Suppressor macrophage (primary cell): ENCODE measurements around the gene GRHL1.
A peak's percentile ranks its signal among the peaks of the same experiment; 100 is the strongest.
"Not testable (repeated sequence)": the region's sequence is repeated elsewhere in the genome, so short reads cannot be mapped to it uniquely, and the experiment has no call there.

Experiments used
- DNase-seq, 4 experiments: peaks; one replicate each; pipeline ENCODE4 v3.0.0-alpha.2; 2020 to 2022
- total RNA-seq, 17 experiments: gene quantifications; one replicate each; lab custom pipeline; 2026; ENCODE audit warnings: mixed read lengths in 6 of 17, inconsistent platforms in 3 of 17; lab: John Stamatoyannopoulos, UW

GRHL1 gene, protein sequence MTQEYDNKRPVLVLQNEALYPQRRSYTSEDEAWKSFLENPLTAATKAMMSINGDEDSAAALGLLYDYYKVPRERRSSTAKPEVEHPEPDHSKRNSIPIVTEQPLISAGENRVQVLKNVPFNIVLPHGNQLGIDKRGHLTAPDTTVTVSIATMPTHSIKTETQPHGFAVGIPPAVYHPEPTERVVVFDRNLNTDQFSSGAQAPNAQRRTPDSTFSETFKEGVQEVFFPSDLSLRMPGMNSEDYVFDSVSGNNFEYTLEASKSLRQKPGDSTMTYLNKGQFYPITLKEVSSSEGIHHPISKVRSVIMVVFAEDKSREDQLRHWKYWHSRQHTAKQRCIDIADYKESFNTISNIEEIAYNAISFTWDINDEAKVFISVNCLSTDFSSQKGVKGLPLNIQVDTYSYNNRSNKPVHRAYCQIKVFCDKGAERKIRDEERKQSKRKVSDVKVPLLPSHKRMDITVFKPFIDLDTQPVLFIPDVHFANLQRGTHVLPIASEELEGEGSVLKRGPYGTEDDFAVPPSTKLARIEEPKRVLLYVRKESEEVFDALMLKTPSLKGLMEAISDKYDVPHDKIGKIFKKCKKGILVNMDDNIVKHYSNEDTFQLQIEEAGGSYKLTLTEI
- total RNA-seq, result 0.54 to 5.7 (median 2.2) reads per million in 17 experiments

DNA sequence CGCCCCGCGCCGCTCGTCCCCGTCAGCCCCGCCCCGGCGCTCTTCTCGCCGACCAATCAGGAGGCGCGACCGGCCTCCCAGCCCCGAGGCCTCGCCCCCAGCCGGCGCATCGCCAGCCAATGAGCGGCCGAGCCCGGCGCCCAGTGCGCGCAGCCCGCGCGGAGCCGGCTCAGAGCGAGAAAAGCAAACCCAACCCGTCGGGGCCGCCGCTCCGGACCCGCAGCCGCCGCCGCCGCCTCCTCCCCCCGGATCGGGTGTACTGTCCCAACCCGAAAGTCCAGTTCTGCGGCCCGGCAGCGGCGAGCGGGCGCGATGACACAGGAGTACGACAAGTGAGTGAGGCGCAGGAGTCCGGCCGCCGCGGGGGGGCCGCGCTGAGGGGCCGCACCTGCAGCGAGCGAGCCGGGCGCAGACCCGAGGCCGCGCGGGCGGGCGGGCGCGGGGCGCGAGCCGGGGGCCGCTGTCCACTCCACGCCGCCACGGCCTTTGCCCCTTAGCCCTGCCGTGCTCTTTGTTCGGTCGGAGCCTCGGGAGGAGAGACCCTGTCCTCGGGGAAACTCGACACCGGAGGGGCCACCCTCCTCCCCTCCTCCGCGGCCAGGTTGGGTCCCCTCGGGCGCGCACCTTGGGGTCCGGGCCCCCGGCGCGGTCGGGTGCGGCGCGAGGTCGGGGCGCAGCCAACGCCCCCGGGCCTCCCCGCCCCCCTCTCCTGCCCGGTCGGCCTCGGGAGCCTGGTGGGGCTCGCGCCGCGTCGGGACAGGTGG, at the start of gene GRHL1:
TSS of gene GRHL1 (plus strand) at position 172 of the 764 bp plus-strand sequence. CDS start at position 313, 141 bp downstream.
- DNase-seq, result peak; percentile 95 to 98 (median 97)

DNA sequence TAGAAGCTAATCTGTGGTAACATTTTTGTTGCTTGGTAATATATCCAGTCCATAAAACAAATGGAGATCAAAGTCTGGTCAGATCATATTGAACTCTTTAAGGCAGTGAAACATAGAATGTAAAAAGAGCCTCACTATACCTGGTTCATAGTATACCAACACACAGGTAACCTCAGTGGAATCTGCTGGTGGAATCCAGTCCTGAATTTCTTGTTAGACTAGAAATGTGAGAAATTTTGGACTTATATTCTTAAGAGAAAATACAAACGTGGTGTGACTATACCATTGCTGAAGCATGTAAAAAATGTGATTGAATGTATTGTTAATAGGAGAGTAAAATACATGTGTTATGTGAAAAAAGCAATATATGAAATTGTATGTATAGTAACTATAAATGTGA, 46.1 kb upstream of the GRHL1 start:
- no peak for DNase-seq

DNA sequence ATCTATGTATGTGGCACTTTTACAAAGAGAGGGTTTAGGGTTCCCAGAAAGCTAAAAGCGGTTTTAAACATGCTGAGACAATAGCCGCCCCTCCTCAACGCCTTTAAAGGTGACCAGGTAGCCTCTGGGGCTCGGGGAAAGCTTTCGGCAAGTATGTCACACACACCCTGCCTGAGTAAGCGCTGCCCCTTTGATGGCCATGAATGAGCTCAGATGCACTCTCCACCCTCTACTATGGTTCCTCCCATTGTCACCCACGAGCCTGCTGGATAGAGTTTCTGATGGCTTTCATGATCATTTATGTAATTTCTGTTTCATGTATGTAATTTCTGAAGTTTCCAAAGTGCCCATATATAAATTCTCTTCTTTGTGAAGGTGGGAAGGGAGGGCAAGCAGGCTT, 44.1 kb upstream of the GRHL1 start:
- no peak for DNase-seq

DNA sequence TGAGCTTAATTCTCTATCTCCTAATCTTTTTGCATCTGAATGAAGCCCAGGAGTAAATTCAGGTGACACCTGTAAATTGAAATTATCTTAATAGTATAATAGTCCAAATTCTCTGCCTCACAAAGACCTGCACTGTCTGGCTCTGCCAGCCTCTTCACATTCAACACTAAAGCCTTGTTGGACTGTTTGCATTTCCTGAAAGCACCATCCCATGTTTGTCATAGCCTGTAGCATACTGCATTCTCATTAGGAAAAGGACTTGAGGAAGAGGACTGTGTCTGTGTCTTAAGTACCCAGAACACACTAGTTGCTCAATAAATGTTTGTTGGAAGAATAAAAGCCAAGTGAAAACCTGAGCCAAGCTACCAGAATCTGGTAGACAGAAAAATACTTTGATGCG, 42.9 kb upstream of the GRHL1 start:
- no peak for DNase-seq

DNA sequence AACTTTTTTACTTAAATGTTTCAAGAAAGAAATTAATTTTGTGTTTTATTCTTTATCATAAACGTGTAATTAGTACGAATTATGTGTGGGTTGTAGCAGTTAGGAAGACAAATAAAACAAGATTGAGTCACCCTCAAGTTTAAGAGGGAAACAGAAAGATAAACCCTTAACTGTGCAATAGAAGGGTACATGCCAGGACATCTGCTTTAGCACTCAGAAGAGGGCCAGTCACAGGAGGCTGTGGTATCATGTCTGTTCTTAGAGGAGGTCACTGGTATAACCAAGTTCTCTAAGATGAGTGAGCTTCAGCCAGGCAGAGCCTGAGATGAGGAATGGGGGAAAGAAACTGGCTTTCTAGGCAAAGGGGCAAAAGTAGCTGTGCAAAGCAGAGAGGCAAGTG, 42.4 kb upstream of the GRHL1 start:
- DNase-seq, result peak in 1 of 4 experiments; percentile 21

DNA sequence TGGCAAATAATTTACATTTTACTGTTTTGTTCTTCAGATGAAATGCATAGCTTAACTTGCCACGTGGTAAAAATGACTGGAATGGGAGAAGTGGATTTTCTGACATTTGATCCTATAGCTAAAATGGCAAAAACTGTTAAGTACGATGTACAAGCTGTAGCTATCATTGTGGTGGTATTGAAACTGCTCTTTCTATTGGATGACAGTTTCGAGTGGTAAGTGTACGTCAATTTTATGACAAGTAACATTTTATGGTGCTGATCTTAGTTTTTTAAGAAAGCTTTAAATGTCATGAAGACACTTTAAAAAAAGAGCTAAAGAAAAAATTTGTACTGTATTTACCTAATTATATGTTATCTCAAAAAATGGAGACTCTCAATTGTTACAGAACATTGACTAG, 40.8 kb upstream of the GRHL1 start:
- DNase-seq, result no peak

DNA sequence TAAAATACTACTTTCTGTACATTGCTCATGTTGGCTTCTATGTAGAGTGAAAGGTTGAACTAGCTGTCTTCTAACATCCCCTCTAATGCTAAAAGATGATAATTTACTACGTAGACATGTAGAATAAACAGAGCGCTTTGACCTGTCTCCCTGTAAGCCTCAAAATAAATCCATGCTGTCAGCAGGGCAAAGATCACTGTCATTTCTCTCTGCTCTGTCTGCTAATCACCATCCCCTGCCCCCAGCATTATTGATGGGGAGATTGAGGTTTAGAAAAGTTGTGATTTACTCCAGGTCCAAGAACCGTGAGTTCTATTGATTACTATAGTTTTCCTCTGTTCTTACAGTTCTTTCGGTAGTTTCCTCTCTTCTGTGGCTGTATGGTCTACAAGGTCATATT, 39.0 kb upstream of the GRHL1 start:
- no peak for DNase-seq

DNA sequence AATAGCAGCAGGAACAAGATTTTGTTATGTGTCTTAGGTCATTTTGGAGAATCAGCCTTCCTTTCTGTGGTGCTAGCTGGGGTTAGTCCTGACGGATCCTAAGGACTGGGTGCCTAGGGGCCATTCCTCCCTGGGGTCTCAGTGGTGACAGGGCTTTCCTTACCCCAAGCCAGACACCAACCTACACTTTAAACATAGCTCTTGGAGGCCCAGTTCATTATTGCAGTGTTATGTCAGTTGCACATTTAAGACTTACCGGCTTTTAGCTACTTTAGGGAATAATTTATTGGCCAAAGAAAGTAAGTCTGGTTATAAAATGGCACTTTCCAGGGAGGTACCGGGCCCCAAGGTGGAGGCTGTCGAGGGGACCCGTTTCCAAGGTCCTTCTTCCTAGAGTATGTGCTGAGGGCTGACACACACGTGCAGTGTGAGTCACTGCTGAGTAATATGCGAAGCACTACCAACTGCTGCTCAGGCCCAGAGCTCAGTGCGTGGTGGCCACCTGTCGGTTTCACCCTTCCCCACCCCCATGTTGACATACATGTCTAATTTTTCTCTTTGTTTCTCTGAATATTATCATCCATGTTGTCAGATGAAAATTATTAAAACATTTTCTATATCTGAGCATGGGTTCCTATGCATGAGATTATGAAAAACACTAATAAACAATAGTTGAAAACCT, 37.0 kb upstream of the GRHL1 start:
- peak in 2 of 4 experiments; percentile 7 to 18 for DNase-seq

DNA sequence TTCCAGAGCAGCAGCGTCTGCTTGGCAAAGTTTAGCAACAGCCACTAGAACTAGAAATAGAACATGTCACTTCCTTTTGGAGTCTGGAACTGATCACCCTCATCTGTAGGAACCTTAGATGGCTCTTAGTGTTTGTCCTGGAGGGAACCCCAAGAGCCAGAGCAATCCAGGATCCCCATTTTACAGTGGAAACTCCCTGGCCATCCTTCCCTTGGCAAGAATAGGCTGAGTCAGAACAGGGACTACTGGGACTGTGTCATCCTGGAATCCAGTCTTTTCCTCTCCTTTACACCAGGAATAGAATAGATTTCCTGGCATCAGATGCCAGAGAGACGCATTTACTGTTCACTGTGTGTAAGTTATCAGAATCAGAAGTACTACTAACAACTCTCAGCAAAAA, 33.2 kb upstream of the GRHL1 start:
- DNase-seq, result no peak

DNA sequence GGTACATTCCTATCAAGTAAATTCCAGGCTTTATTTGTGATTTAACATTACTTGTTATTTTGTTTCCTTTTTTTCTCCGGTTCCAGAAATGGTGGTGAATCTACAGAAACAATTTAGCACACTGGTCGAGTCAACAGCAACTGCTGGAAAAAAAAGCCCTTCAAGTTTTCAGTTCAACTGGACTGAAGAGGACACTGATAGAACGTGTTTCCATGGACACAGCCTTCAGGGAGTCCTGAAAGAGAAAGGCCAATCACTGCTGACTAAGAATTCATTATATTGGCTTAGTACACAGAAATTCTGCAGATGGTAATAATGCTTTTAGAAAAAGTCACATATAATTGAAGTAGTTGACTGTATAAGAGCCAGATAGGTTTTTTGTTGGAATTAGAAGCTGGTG, 32.0 kb upstream of the GRHL1 start:
- no peak for DNase-seq

DNA sequence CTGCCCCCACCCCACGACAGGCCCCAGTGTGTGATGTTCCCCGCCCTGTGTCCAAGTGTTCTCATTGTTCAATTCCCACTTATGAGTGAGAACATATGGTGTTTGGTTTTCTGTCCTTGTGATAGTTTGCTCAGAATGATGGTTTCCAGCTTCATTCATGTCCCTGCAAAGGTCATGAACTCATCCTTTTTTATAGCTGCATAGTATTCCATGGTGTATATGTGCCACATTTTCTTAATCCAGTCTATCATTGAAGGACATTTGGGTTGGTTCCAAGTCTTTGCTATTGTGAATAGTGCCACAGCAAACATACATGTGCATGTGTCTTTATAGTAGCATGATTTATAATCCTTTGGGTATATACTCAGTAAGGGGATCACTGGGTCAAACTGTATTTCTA, 24.5 kb upstream of the GRHL1 start:
- not testable (repeated sequence) for DNase-seq

DNA sequence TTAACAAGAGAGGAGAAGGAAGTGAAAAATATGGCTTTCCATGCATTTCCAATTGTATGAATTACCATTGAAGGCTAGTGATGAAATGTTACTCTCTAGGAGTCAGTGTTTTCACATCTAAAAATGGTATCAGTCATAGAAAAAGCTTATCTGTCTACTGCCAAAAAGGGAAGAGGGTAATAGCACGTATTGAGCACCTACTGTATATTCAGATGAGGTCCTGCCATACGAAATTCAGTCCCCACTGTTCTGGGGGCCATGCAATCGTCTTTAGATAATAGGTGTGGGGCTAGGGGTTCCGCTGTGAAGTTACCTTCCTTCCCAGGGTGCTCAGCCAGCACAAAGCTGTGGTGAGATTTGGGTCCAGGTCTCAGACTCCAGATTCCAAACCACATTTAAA, 14.2 kb upstream of the GRHL1 start:
- DNase-seq, result no peak

DNA sequence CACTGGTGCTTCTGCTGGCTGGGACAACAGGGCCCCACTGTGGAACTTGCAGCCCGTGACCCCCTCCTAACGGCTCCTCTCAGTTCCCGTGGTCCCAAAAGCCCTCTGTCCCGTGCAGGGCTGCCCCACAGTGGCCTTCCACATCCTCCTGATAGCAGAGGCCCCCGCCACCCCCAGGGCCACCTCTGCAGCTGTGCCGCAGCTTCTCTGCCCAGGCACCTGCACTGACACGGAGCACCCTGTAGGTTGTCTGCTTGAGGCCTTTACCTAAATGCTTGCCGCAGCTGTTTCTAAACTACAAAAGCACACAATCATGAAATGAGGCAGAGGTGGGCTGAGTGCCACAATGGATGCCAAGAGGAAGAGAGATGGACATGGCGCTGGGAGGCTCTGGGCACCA, 13.5 kb upstream of the GRHL1 start:
- no peak for DNase-seq

DNA sequence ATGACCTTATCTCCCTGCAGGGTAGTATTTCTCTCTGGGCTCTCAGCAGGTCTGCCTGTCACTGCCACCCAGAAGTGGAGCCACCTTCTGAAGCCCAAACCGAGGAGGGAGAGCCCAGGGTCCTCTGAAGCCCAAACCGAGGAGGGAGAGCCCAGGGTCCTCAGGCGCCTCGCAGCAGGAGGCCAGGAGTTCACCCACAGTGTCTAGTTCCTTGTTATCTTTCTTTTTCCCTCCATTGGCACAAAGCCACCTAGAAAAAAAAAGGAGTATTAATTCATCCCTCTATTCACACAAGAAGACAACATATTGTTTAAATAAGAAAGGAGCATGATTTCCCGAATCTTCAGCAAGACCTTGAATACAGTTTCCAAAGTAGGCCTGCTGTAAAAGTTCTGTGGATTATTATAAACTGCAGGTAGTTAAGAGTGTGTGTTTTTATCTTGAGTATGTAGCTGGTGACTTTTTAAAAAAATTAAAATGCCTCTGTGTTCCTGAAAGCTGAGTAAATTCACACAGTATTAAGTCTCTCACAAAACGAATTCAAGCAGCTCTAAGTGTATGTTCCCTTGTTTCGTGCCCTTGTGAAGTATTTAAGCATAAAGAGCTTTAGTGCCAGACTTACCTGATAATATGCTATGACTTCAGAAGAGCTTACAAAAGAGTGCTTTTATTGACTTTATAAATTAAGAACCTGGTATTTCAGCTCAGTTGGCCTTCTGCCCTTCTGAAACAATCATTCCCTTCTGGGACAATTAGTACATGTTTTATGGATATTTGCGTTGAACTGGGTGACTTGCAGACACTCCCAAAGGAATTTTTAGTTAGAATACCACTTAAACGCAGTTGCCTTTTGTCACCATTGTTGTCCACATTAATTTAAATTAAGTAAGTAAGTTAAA, 11.7 kb upstream of the GRHL1 start:
- DNase-seq, result no peak

DNA sequence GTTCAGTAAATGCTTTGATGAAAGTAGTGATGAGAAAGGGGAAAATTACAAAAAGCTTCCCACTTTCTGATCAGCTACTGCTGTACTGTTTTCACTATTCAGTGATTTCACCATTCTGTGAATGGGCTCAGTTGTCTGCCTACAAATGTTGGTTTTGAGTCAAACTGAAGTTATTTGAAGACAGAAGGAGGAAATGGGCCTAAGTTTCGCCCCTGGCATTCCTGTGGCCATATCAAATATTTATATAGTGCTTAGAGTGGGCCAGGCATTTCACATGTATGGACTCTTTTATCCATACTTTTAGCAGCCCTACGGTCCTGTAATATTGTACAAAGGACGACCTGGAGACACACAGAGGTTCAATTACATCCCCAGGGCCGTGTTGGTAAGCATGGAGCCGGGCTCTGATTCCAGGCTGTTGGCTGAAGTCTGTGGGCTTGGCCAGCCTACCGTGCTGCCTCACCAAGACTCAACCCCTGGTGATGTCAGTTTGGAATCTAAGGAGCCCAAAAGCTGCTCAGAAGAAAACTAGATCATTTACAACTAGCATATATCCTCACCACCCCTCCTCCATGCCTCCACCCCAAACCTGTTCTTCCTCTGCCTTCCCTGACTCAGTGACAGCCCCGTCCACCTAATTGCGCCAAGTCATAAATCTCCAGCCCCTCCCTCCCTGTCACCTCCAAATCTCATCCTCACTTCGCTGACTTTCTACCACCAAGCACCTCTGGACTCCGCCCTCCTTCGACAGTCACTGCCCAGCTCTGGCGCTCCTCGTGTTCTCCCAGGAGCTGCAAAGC, 10.1 kb upstream of the GRHL1 start:
- DNase-seq, result no peak

DNA sequence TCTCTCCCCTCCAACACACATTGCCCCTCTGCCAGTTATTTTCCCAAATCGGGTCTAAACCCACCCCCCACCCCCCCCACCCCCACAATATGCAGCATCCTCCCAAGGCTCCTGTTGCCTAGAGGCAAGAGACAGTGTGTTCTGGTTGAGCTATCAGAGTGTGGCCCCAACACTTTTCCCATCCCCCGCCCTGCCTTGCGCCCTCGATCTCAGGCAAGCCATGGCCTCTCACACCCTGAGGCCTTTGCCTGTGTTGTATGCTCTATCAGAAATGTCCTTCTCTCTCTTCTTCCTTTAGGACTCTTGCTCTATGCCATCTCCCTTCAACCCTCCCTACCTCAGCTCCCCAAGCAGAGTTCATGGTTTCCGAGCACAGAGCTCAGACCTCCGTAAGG, 9.5 kb upstream of the GRHL1 start:
- DNase-seq, result no peak

DNA sequence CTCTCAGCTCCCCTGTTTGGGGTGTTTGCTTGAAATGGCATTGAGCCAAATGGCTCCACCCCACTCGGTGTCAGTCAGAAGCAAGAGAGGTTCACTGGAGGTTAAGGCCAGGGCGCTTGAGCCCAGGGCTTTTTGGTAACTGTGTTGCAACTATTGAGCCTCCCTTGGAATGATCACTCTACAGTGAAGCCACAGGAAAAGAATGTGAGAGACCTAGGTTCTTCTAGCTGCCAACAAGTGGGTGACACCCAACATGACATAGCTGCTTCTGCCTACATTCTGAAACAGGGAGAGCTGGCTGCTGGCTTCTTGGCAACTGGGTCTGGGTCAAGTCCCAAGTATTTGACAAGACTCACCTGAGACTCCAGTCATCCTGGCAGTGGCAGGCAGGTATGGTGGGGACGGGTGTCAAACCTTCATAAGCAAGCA, 7.1 kb upstream of the GRHL1 start:
- DNase-seq, result no peak

DNA sequence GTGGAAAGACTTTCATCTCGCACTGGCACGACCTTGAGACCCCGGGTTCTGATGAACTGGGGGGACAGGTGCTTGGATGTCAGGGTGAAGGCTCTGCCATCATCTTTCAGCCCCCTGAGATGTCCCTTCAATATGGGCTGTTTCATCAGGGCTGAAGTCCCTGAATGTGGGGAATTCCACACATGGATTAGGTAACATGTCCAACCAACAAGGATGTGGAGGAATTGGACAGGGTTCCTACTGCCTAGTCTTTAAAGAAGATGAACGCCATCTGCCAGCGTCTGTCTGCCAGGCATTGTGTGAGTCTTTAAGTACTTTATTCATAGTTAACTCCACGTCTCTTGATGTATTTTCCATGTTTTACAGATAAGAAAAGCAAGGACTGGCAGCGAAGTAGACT, 5.9 kb upstream of the GRHL1 start:
- no peak for DNase-seq

DNA sequence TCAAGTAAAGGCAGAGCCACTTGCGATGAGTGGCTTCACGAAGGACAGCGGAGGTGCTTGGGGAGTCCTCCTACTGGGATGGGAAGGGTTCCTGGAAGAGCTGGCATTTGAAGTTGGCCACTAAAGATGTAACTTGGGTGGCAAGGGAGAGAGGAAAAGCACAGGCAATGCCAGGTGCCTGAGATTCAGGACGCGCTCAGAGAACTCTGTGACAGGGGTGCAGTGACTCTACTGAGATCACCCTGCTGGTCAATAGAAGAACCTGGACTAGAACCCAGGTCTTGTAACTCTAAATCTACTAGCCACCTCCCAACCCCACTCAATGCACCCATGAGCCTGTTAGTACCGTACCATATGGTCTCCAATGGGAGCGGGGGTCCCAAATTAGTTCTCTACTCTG, 5.4 kb upstream of the GRHL1 start:
- no peak for DNase-seq

DNA sequence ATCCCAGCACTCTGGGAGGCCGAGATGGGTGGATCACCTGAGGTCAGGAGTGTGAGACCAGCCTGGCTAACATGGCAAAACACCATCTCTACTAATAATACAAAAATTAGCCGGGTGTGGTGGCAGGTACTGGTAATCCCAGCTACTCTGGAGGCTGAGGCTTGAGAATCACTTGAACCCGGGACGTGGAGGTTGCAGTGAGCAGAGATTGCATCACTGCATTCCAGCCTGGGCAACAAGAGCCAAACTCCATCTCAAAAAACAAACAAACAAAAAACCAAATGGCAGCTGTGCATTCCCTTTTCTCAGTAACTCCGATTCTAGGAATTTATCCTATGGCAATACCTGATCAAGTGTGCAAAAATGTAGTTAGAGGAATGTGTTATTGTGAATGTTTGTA, 4.7 kb upstream of the GRHL1 start:
- no peak for DNase-seq

DNA sequence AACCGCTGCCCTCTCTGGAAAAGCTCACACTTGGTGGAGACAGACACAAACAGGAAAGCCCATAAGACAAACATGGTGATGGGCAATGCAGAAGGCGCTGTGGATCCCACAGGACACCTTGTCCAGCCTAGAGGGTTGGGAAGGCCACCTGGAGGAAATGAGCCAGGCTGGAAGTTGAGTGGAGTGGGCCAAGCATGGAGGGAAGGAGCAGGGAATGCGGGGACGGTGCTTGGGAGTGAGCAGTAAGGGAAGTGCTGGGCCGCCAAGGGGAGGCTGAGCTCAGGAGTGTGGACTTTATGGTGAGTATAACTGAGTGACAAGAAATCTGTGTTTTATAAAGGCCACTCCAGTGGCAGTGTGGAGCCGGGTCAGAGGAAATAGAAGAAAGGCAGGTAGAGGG, 2.8 kb upstream of the GRHL1 start:
- no peak for DNase-seq
